Loucy (cell line): ENCODE measurements around the gene GUCA1C.

Source experiments
- H2AFZ ChIP-seq: fragments of 200-600 bp; sonication (generic); 2 replicates; pipeline ENCODE4 v1.6.0; 2016; ENCODE audit warnings: antibody characterized with exemption, mild to moderate bottlenecking, low read length, moderate library complexity
- H3F3A ChIP-seq: fragments of 200-600 bp; 2 replicates; pipeline ENCODE4 v1.6.0; 2016; ENCODE audit warnings: antibody characterized with exemption, low read depth, mild to moderate bottlenecking
- H3K27me3 ChIP-seq: fragments of 200-600 bp; sonication (generic); 2 replicates; pipeline ENCODE4 v1.6.1; 2014; ENCODE audit warnings: low read length, mild to moderate bottlenecking; ENCODE audit not compliant: insufficient read depth, poor library complexity, severe bottlenecking
- H3K36me3 ChIP-seq: fragments of 200-600 bp; sonication (generic); 2 replicates; pipeline ENCODE4 v1.6.1; 2016; ENCODE audit warnings: low read length; ENCODE audit not compliant: insufficient read depth
- H3K4me1 ChIP-seq: fragments of 200-600 bp; sonication (generic); 2 replicates; pipeline ENCODE4 v1.5.1; 2014; ENCODE audit warnings: low read length, mild to moderate bottlenecking; ENCODE audit not compliant: insufficient read depth, poor library complexity, severe bottlenecking
- H3K4me2 ChIP-seq: fragments of 200-600 bp; sonication (generic); 2 replicates; pipeline ENCODE4 v1.6.0; 2014; ENCODE audit warnings: antibody characterized with exemption, low read length, low read depth, mild to moderate bottlenecking; ENCODE audit not compliant: poor library complexity, severe bottlenecking
- H3K4me3 ChIP-seq: fragments of 200-600 bp; sonication (generic); 2 replicates; pipeline ENCODE4 v1.5.1; 2014; ENCODE audit warnings: low read length, mild to moderate bottlenecking, mixed read lengths; ENCODE audit not compliant: poor library complexity, severe bottlenecking
- H3K79me2 ChIP-seq: fragments of 200-600 bp; sonication (generic); 2 replicates; pipeline ENCODE4 v1.6.1; 2014; ENCODE audit warnings: low read length; ENCODE audit not compliant: insufficient read depth
- H3K9ac ChIP-seq: fragments of 200-600 bp; sonication (generic); 2 replicates; pipeline ENCODE4 v1.6.0; 2014; ENCODE audit warnings: mild to moderate bottlenecking, low read depth, low read length, moderate library complexity; ENCODE audit not compliant: poor library complexity, severe bottlenecking
- H3K9me2 ChIP-seq: fragments of 200-600 bp; sonication (generic); replicated peaks from 2 replicates; pipeline ENCODE4 v1.6.1; 2016; ENCODE audit warnings: low read depth, low read length, mixed read lengths
- H3K9me3 ChIP-seq: fragments of 200-600 bp; sonication (generic); 2 replicates; pipeline ENCODE4 v1.6.1; 2014; ENCODE audit warnings: mild to moderate bottlenecking, antibody characterized with exemption, low read length, low read depth; ENCODE audit not compliant: insufficient read depth
- H4K20me1 ChIP-seq: fragments of 200-600 bp; sonication (generic); 2 replicates; pipeline ENCODE4 v1.6.0; 2014; ENCODE audit warnings: antibody characterized with exemption, low read length, mild to moderate bottlenecking; ENCODE audit not compliant: insufficient read depth, poor library complexity, severe bottlenecking
- EZH2phosphoT487 ChIP-seq: fragments of 200-600 bp; IDR thresholded peaks from 2 replicates; pipeline ENCODE4 v1.6.1; 2018; ENCODE audit warnings: antibody characterized with exemption, mild to moderate bottlenecking, moderate library complexity, borderline replicate concordance
- TF ChIP-seq, protein P1 (sequence below): fragments of 200-600 bp; sonication (generic); conservative IDR thresholded peaks from 2 replicates; pipeline ENCODE4 v1.5.1; 2014; ENCODE audit warnings: mild to moderate bottlenecking, antibody characterized with exemption, low read length

Gene GUCA1C

DNA sequence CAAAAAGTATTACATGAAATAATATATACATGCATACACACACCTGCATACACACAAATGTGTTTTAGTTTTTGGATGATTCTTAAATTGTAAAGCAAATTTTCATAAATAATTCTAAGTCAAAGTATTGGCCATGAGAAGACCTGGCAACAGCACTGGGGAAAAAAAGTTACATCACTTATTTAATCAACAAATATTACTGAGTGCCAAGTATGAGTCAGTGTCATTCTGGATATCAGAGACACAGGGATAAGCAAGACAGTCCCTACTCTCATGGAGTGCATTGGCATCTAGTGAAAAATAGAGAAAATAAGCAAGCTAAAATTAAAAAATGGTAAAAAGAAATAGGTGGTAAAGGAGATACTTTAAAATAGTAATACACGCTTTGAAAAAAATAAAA lies 29.4 kb upstream of the GUCA1C start:
- TF ChIP-seq, protein P1, sequence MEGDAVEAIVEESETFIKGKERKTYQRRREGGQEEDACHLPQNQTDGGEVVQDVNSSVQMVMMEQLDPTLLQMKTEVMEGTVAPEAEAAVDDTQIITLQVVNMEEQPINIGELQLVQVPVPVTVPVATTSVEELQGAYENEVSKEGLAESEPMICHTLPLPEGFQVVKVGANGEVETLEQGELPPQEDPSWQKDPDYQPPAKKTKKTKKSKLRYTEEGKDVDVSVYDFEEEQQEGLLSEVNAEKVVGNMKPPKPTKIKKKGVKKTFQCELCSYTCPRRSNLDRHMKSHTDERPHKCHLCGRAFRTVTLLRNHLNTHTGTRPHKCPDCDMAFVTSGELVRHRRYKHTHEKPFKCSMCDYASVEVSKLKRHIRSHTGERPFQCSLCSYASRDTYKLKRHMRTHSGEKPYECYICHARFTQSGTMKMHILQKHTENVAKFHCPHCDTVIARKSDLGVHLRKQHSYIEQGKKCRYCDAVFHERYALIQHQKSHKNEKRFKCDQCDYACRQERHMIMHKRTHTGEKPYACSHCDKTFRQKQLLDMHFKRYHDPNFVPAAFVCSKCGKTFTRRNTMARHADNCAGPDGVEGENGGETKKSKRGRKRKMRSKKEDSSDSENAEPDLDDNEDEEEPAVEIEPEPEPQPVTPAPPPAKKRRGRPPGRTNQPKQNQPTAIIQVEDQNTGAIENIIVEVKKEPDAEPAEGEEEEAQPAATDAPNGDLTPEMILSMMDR: no peak
- TF ChIP-seq EZH2phosphoT487: no peak
- Histone ChIP-seq H3K36me3 (no peaks in the 10 kb centered on the region), H4K20me1 (no peaks in the 10 kb centered on the region), H3K4me3 (no peak overlapping the region), H3K4me1 (peaks cover 36% of the 10 kb centered on the region), H3K9me2 (no peaks in the 10 kb centered on the region), H3K4me2 (peak overlapping the region; percentile 32), H3K9me3 (no peaks in the 10 kb centered on the region), H3K79me2 (no peaks in the 10 kb centered on the region), H3K27me3 (no peaks in the 10 kb centered on the region), H3F3A (no peaks in the 10 kb centered on the region), H2AFZ (no peak overlapping the region), H3K9ac (no peak overlapping the region)

GRCh38 chr3:108976058-108976457 lies 22.4 kb upstream of the GUCA1C start:
- Histone ChIP-seq H3K9ac (no peak overlapping the region), H3K9me3 (no peaks in the 10 kb centered on the region), H3K4me1 (peaks cover 18% of the 10 kb centered on the region), H2AFZ (no peak overlapping the region), H3K27me3 (no peaks in the 10 kb centered on the region), H3K4me2 (no peak overlapping the region), H3K79me2 (no peaks in the 10 kb centered on the region), H3K9me2 (no peaks in the 10 kb centered on the region), H4K20me1 (no peaks in the 10 kb centered on the region), H3K36me3 (no peaks in the 10 kb centered on the region), H3K4me3 (no peak overlapping the region), H3F3A (no peaks in the 10 kb centered on the region)
- TF ChIP-seq EZH2phosphoT487: no peak
- TF ChIP-seq, protein P1: no peak

DNA sequence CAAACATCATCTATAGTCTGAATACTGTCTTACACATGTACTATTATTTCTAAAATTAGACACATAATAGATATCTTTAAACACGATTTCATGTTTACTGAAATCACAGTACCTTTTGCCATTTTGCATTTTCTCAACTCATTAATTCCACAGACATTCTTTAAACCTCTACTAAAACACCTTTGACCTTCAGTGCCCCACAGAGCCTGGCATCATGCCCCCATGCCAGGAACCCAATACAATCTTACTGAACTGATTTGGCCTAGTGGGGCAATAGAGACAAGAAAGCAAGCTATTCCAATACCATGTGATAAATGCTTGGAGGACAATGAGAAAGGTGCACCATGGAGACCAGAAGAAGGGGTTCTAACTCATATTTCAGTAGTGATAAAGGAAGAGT lies 19.3 kb upstream of the GUCA1C start:
- Histone ChIP-seq H3K27me3 (no peaks in the 10 kb centered on the region), H4K20me1 (no peaks in the 10 kb centered on the region), H3K79me2 (no peaks in the 10 kb centered on the region), H3K9me3 (no peaks in the 10 kb centered on the region), H3K9ac (no peak overlapping the region), H3K4me1 (peaks cover 7% of the 10 kb centered on the region), H3K4me2 (no peak overlapping the region), H3K4me3 (no peak overlapping the region), H2AFZ (no peak overlapping the region), H3F3A (no peaks in the 10 kb centered on the region), H3K36me3 (no peaks in the 10 kb centered on the region), H3K9me2 (no peaks in the 10 kb centered on the region)
- TF ChIP-seq, protein P1: no peak
- TF ChIP-seq EZH2phosphoT487: no peak
